WTC11 (cell line): ENCODE results near the gene SUMF1. TPM values are rescaled to one million over a fixed set of nuclear protein-coding genes. Genes with fewer than 3 reads are reported as not detected.

Source experiments
- ATAC-seq: fragments of 200-7000 bp; cut with Tn5 transposase; 2 replicates; pipeline ENCODE4 v1.10.0; 2021; ENCODE audit warnings: mild to moderate bottlenecking, moderate library complexity
- CTCF ChIA-PET: fragments of 300-600 bp; sonication (Branson Sonifier 250); formaldehyde crosslinking; loops from one replicate; lab custom pipeline; 2021; ENCODE audit warnings: antibody characterized with exemption; lab: Charles Lee
- POLR2A ChIA-PET: fragments of 350-600 bp; sonication (Branson Sonifier 250); formaldehyde crosslinking; loops from one replicate; lab custom pipeline; 2021; ENCODE audit warnings: antibody characterized with exemption; lab: Charles Lee
- DNase-seq: peaks from one replicate; pipeline ENCODE4 v3.0.0; 2021; ENCODE audit warnings: low spot score
- H3K27ac Mint-ChIP-seq: 2 replicates; pipeline ENCODE4 v1.8.0; 2021; ENCODE audit warnings: mixed read lengths
- H3K27me3 Mint-ChIP-seq: 2 replicates; pipeline ENCODE4 v1.8.0; 2021; ENCODE audit warnings: low read depth, mild to moderate bottlenecking, moderate library complexity, mixed read lengths
- H3K36me3 Mint-ChIP-seq: 2 replicates; pipeline ENCODE4 v1.8.0; 2021; ENCODE audit warnings: mixed read lengths
- H3K4me1 Mint-ChIP-seq: 2 replicates; pipeline ENCODE4 v1.8.0; 2022; ENCODE audit warnings: mixed read lengths
- H3K4me3 Mint-ChIP-seq: 2 replicates; pipeline ENCODE4 v1.8.0; 2021; ENCODE audit warnings: mild to moderate bottlenecking, moderate library complexity, mixed read lengths
- H3K9me3 Mint-ChIP-seq: 2 replicates; pipeline ENCODE4 v1.8.0; 2021; ENCODE audit warnings: mixed read lengths
- ATF2 ChIP-seq: sonication (generic); formaldehyde crosslinking; IDR thresholded peaks from 2 replicates; pipeline ENCODE4 v1.8.1; 2022; ENCODE audit warnings: low read depth, missing genetic modification reagents, borderline replicate concordance
- E2F4 ChIP-seq: sonication (generic); formaldehyde crosslinking; IDR thresholded peaks from 2 replicates; pipeline ENCODE4 v1.8.1; 2022; ENCODE audit warnings: low read depth, mild to moderate bottlenecking, moderate library complexity, missing genetic modification reagents, borderline replicate concordance
- FOXK1 ChIP-seq: sonication (generic); formaldehyde crosslinking; IDR thresholded peaks from 2 replicates; pipeline ENCODE4 v1.8.0; 2022; ENCODE audit warnings: mild to moderate bottlenecking, moderate library complexity, missing genetic modification reagents
- FOXP1 ChIP-seq: sonication (generic); formaldehyde crosslinking; IDR thresholded peaks from 2 replicates; pipeline ENCODE4 v1.8.0; 2022; ENCODE audit warnings: missing genetic modification reagents, mild to moderate bottlenecking, moderate library complexity, borderline replicate concordance
- FOXP4 ChIP-seq: sonication (generic); formaldehyde crosslinking; IDR thresholded peaks from 2 replicates; pipeline ENCODE4 v1.8.0; 2022; ENCODE audit warnings: mild to moderate bottlenecking, missing genetic modification reagents
- GABPB1 ChIP-seq: sonication (generic); formaldehyde crosslinking; IDR thresholded peaks from 2 replicates; pipeline ENCODE4 v1.8.1; 2023; ENCODE audit warnings: mild to moderate bottlenecking, missing genetic modification reagents
- GRHL2 ChIP-seq: fragments of 250-450 bp; sonication (Bioruptor Pico); IDR thresholded peaks from 2 replicates; pipeline ENCODE4 v1.8.0; 2022; ENCODE audit warnings: mild to moderate bottlenecking, moderate library complexity; ENCODE audit not compliant: insufficient replicate concordance, severe bottlenecking
- GTF2I ChIP-seq: fragments of 250-450 bp; sonication (Bioruptor Pico); conservative IDR thresholded peaks from 2 replicates; pipeline ENCODE4 v1.4.0; 2021; ENCODE audit warnings: mild to moderate bottlenecking
- HMGA2 ChIP-seq: fragments of 250-450 bp; sonication (Bioruptor Pico); IDR thresholded peaks from 2 replicates; pipeline ENCODE4 v1.4.0; 2021; ENCODE audit warnings: mild to moderate bottlenecking, moderate library complexity
- KAT7 ChIP-seq: sonication (generic); formaldehyde crosslinking; IDR thresholded peaks from 2 replicates; pipeline ENCODE4 v1.8.1; 2023; ENCODE audit warnings: missing genetic modification reagents, mild to moderate bottlenecking, borderline replicate concordance
- MAX ChIP-seq: sonication (generic); formaldehyde crosslinking; IDR thresholded peaks from 2 replicates; pipeline ENCODE4 v1.8.0; 2022; ENCODE audit warnings: mild to moderate bottlenecking, missing genetic modification reagents
- MXD4 ChIP-seq: fragments of 250-450 bp; sonication (Bioruptor Pico); IDR thresholded peaks from 2 replicates; pipeline ENCODE4 v1.8.0; 2021; ENCODE audit warnings: mild to moderate bottlenecking, moderate library complexity, borderline replicate concordance
- MYBL2 ChIP-seq: sonication (generic); formaldehyde crosslinking; IDR thresholded peaks from 2 replicates; pipeline ENCODE4 v1.8.1; 2023; ENCODE audit warnings: mild to moderate bottlenecking, moderate library complexity, missing genetic modification reagents
- NFYB ChIP-seq: sonication (generic); formaldehyde crosslinking; conservative IDR thresholded peaks from 2 replicates; pipeline ENCODE4 v1.8.0; 2022; ENCODE audit warnings: low read depth, missing genetic modification reagents
- NR1H2 ChIP-seq: sonication (generic); formaldehyde crosslinking; IDR thresholded peaks from 2 replicates; pipeline ENCODE4 v1.9.0; 2021; ENCODE audit warnings: mild to moderate bottlenecking, moderate library complexity, missing genetic modification reagents
- SMAD4 ChIP-seq: sonication (generic); formaldehyde crosslinking; IDR thresholded peaks from 2 replicates; pipeline ENCODE4 v1.8.0; 2022; ENCODE audit warnings: mild to moderate bottlenecking, missing genetic modification reagents
- SOX15 ChIP-seq: fragments of 250-450 bp; sonication (Bioruptor Pico); IDR thresholded peaks from 2 replicates; pipeline ENCODE4 v1.9.0; 2021; ENCODE audit warnings: mild to moderate bottlenecking
- TEAD1 ChIP-seq: sonication (generic); formaldehyde crosslinking; IDR thresholded peaks from 2 replicates; pipeline ENCODE4 v1.8.0; 2022; ENCODE audit warnings: mild to moderate bottlenecking, missing genetic modification reagents
- ZMAT4 ChIP-seq: fragments of 250-450 bp; sonication (Bioruptor Pico); IDR thresholded peaks from 2 replicates; pipeline ENCODE4 v1.9.0; 2021; ENCODE audit warnings: mild to moderate bottlenecking
- ZNF121 ChIP-seq: sonication (generic); formaldehyde crosslinking; IDR thresholded peaks from 2 replicates; pipeline ENCODE4 v1.8.0; 2023; ENCODE audit warnings: missing genetic modification reagents
- ZNF219 ChIP-seq: sonication (generic); formaldehyde crosslinking; IDR thresholded peaks from 2 replicates; pipeline ENCODE4 v1.8.0; 2023; ENCODE audit warnings: missing genetic modification reagents, mild to moderate bottlenecking, borderline replicate concordance
- ZNF232 ChIP-seq: sonication (generic); formaldehyde crosslinking; IDR thresholded peaks from 2 replicates; pipeline ENCODE4 v1.8.0; 2022; ENCODE audit warnings: mild to moderate bottlenecking, missing genetic modification reagents
- ZNF281 ChIP-seq: sonication (generic); formaldehyde crosslinking; IDR thresholded peaks from 2 replicates; pipeline ENCODE4 v1.8.0; 2023; ENCODE audit warnings: mild to moderate bottlenecking, missing genetic modification reagents
- ZNF317 ChIP-seq: sonication (generic); formaldehyde crosslinking; IDR thresholded peaks from 2 replicates; pipeline ENCODE4 v1.8.1; 2023; ENCODE audit warnings: low read depth, mild to moderate bottlenecking, moderate library complexity, missing genetic modification reagents, borderline replicate concordance
- ZNF416 ChIP-seq: fragments of 250-450 bp; sonication (Bioruptor Pico); IDR thresholded peaks from 2 replicates; pipeline ENCODE4 v1.9.0; 2021; ENCODE audit warnings: mild to moderate bottlenecking, inconsistent platforms
- ZNF512 ChIP-seq: sonication (generic); formaldehyde crosslinking; IDR thresholded peaks from 2 replicates; pipeline ENCODE4 v1.8.1; 2022; ENCODE audit warnings: missing genetic modification reagents, borderline replicate concordance
- total RNA-seq: library from RNA; stranded (reverse); gene quantifications from 3 replicates; pipeline ENCODE4 v1.2.3, GENCODE V29; 2021

Gene SUMF1
- total RNA-seq, 1 experiment from 2014 or later = 10.4 TPM

- DNase-seq (no peak), ATAC-seq (no peak)
- Mint-ChIP-seq H3K36me3 (no peaks in the 10 kb centered on the region), H3K27ac (no peak overlapping the region), H3K4me3 (no peak overlapping the region), H3K27me3 (no peaks in the 10 kb centered on the region), H3K9me3 (no peaks in the 10 kb centered on the region), H3K4me1 (peaks cover 9% of the 10 kb centered on the region)
- no peak for TF ChIP-seq ZNF512 (CRISPR knock-in tag)
- TF ChIP-seq ZNF121 = no peak
- no peak for TF ChIP-seq KAT7 (CRISPR knock-in tag)
- no peak for TF ChIP-seq MYBL2 (CRISPR knock-in tag)
- TF ChIP-seq HMGA2 = no peak
- no peak for TF ChIP-seq TEAD1 (CRISPR knock-in tag)
- no peak for TF ChIP-seq ZNF317
- no peak for TF ChIP-seq FOXP4
- TF ChIP-seq FOXK1 = no peak
- no peak for TF ChIP-seq NR1H2 (CRISPR knock-in tag)
- no peak for TF ChIP-seq ZNF281
- TF ChIP-seq ZNF219 (CRISPR knock-in tag) = no peak
- no peak for TF ChIP-seq MXD4 (CRISPR knock-in tag)
- no peak for TF ChIP-seq NFYB
- no peak for TF ChIP-seq GABPB1
- no peak for TF ChIP-seq GTF2I
- TF ChIP-seq MAX (CRISPR knock-in tag) = no peak
- no peak for TF ChIP-seq SMAD4 (CRISPR knock-in tag)
- ChIA-PET CTCF (no interaction called here), POLR2A (interaction anchor here (1.4 kb wide), 1 partner anchor 9 kb away, joined by 5 read pairs; the partner anchor contains the start of gene ITPR1)
Measured at GRCh38 chr3:4501927-4502326, 34.9 kb upstream of the SUMF1 start.

- Mint-ChIP-seq H3K4me1 (peaks cover 9% of the 10 kb centered on the region), H3K9me3 (no peaks in the 10 kb centered on the region), H3K36me3 (no peaks in the 10 kb centered on the region), H3K4me3 (no peak overlapping the region), H3K27me3 (no peaks in the 10 kb centered on the region), H3K27ac (no peak overlapping the region)
- ATAC-seq (no peak), DNase-seq (no peak)
- CTCF ChIA-PET = no interaction called here
- POLR2A ChIA-PET = interaction anchor here (1.4 kb wide), 1 partner anchor 8 kb away, joined by 5 read pairs; the partner anchor contains the start of gene ITPR1
- TF ChIP-seq SOX15 (CRISPR knock-in tag) (no peak), ATF2 (no peak), ZMAT4 (CRISPR knock-in tag) (no peak), FOXP1 (no peak), E2F4 (CRISPR knock-in tag) (no peak), GRHL2 (no peak), ZNF416 (no peak), FOXP4 (no peak), ZNF232 (no peak)
Measured at GRCh38 chr3:4501437-4501836, 34.4 kb upstream of the SUMF1 start.
